GM12873 (cell line): ENCODE data around the gene SIKE1.

Experiments
- CTCF ChIP-seq: IDR thresholded peaks from 2 replicates; pipeline ENCODE4 v1.5.1; 2012; ENCODE audit warnings: low read depth, mild to moderate bottlenecking, moderate library complexity, low read length, control low read depth; ENCODE audit not compliant: insufficient read depth; ENCODE audit errors: missing control alignments

SIKE1 gene

GRCh38 chr1:114746450-114747121 lies 33.9 kb downstream of the SIKE1 start:
- TF ChIP-seq CTCF = no peak

DNA sequence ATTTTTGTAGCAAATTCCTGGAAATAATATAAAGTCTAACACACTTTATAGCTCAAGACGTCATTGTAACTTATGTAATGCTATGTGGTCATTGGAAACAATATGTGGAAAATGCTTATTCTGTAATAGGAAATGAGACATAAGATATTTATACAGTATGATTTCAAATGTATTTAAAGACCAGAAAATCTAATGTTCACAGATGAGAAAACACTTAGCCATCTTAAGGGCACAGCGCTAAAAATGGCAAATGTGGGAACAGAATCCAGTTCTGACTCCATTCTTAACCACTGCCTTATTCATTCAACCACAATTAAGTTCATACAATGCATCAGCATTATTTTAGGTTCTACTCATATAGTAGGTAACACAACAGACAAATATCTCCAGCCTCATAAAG lies 35.2 kb downstream of the SIKE1 start:
- TF ChIP-seq CTCF = no peak

GRCh38 chr1:114741963-114742746 lies 38.3 kb downstream of the SIKE1 start:
- TF ChIP-seq CTCF = no peak

GRCh38 chr1:114740331-114740730 lies 40.2 kb downstream of the SIKE1 start:
- no peak for TF ChIP-seq CTCF

DNA sequence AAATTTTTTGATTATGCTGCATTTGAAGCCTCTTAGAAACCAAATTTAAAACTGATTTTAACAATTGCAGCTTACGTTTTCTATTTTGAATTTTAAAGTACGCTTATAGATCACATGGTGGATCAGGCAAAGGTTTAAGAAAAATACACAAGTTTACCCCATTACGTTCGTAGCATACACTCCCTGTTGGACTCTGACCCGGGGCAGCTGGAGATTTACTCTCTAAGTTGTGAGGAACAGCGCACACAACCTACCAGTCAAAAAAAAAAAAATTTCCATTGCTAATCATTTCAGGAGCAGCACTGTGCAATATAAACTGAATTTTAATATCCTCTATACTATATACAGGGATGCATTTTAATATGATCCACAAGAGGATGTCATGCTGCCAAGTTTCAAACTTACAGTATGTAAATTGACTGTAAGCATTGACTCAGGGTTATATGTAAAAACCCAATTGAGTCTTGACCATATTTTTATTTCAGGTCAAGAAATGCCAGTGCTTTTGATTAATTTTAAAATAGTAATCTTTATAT lies 43.1 kb downstream of the SIKE1 start:
- no peak for TF ChIP-seq CTCF

GRCh38 chr1:114735479-114735878 lies 45.0 kb downstream of the SIKE1 start:
- TF ChIP-seq CTCF = no peak

DNA sequence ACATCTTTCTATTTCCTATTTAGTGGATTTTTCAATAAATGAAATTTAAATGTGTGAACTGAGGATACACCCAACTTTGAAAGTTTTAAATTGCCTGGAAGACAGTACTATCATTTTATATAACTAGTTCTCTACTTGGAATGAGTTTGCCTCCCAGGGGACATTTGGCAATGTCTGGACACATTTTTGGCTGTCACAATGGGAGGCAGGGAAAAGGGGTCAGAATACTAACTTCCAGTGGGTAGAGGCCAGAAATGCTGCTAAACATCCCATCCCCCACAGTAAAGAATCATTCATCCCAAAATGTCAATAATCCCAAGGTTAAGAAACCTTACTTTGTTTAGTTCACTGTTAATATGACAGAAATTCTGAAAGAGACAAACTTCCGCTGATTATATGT lies 50.7 kb downstream of the SIKE1 start:
- no peak for TF ChIP-seq CTCF
